Stimulated activated CD4-positive, alpha-beta T cell treated with anti-CD3 and anti-CD28 coated beads, Interleukin-15, amount 100 ng/mL, for 1 hour (primary cell): ENCODE data around the gene AMHR2.

Experiments used
- DNase-seq, 2 donors: peaks; one replicate each; pipeline ENCODE4 v3.0.0-alpha.2; 2020; ENCODE audit warnings: low read depth in 1 of 2, low spot score in 1 of 2

AMHR2 gene

GRCh38 chr12:53452159-53453077 is 28.8 kb downstream of the AMHR2 start:
- peak; percentile 69 to 70 for DNase-seq

GRCh38 chr12:53453953-53454640 is 30.4 kb downstream of the AMHR2 start:
- no peak for DNase-seq

GRCh38 chr12:53454707-53455106 is 31.1 kb downstream of the AMHR2 start:
- DNase-seq: no peak

- no peak for DNase-seq
Measured at GRCh38 chr12:53456654-53457366, 33.2 kb downstream of the AMHR2 start.

GRCh38 chr12:53459097-53459496 is 35.4 kb downstream of the AMHR2 start:
- no peak for DNase-seq

- no peak for DNase-seq
Measured at GRCh38 chr12:53461059-53461458, 37.4 kb downstream of the AMHR2 start.

- DNase-seq: no peak
Measured at GRCh38 chr12:53461591-53461990, 37.9 kb downstream of the AMHR2 start.

- no peak for DNase-seq
Measured at GRCh38 chr12:53462935-53463334, 39.3 kb downstream of the AMHR2 start.

- no peak for DNase-seq
Measured at GRCh38 chr12:53463802-53464560, 40.3 kb downstream of the AMHR2 start.

GRCh38 chr12:53464685-53465418 is 41.2 kb downstream of the AMHR2 start:
- no peak for DNase-seq

- DNase-seq: no peak
Measured at GRCh38 chr12:53465679-53466078, 42.0 kb downstream of the AMHR2 start.

- DNase-seq: no peak
Measured at GRCh38 chr12:53466640-53467039, 43.0 kb downstream of the AMHR2 start.

GRCh38 chr12:53467082-53467481 is 43.4 kb downstream of the AMHR2 start:
- DNase-seq: no peak

GRCh38 chr12:53467880-53468279 is 44.2 kb downstream of the AMHR2 start:
- DNase-seq: no peak

GRCh38 chr12:53468282-53468681 is 44.6 kb downstream of the AMHR2 start:
- DNase-seq: no peak

GRCh38 chr12:53472056-53472582 is 48.5 kb downstream of the AMHR2 start:
- DNase-seq: no peak

- DNase-seq: no peak
Measured at GRCh38 chr12:53474077-53474476, 50.4 kb downstream of the AMHR2 start.

- DNase-seq: no peak
Measured at GRCh38 chr12:53474819-53475218, 51.2 kb downstream of the AMHR2 start.

- DNase-seq: no peak
Measured at GRCh38 chr12:53476769-53477209, 53.1 kb downstream of the AMHR2 start.

- DNase-seq: no peak
Measured at GRCh38 chr12:53478865-53479264, 55.2 kb downstream of the AMHR2 start.
